Uterus (tissue), 2 donors: ENCODE data around the gene TFPI.

Source experiments
- POLR2A ChIP-seq, 2 donors: fragments of 450-650 bp; IDR thresholded peaks; one replicate each; pipeline ENCODE4 v1.6.1; 2016; ENCODE audit warnings: antibody characterized with exemption in 2 of 2, mild to moderate bottlenecking in 1 of 2, moderate library complexity in 1 of 2
- TF ChIP-seq, protein P1 (sequence below), 4 experiments: fragments of 200-600 bp in 2 of 4; fragments of 450-650 bp in 2 of 4; sonication (generic) in 2 of 4; IDR thresholded peaks; one replicate each; pipeline ENCODE4 v1.5.1; 2016 to 2019; ENCODE audit warnings: antibody characterized with exemption in 4 of 4, mild to moderate bottlenecking in 2 of 4, moderate library complexity in 1 of 4

DNA sequence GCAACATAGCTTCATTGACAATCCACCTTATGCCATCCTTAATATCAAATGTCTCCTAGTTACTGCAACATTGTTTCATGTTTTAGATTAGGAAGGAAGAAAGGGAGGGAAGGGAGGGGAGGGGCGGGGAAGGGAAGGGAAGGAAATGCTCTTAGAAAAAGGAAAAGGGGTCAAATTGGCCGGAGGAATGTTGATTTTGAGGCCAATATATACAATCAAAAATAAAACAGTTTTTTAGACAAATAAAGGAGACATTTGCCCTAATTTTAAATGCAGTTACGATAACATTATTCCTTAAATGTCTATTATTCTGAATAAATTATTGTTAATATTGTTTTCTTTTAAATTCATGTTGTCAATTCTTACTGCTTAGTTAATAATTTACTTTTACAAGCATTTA lies 72.7 kb downstream of the TFPI start:
- TF ChIP-seq, protein P1, sequence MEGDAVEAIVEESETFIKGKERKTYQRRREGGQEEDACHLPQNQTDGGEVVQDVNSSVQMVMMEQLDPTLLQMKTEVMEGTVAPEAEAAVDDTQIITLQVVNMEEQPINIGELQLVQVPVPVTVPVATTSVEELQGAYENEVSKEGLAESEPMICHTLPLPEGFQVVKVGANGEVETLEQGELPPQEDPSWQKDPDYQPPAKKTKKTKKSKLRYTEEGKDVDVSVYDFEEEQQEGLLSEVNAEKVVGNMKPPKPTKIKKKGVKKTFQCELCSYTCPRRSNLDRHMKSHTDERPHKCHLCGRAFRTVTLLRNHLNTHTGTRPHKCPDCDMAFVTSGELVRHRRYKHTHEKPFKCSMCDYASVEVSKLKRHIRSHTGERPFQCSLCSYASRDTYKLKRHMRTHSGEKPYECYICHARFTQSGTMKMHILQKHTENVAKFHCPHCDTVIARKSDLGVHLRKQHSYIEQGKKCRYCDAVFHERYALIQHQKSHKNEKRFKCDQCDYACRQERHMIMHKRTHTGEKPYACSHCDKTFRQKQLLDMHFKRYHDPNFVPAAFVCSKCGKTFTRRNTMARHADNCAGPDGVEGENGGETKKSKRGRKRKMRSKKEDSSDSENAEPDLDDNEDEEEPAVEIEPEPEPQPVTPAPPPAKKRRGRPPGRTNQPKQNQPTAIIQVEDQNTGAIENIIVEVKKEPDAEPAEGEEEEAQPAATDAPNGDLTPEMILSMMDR (IDR thresholded peaks at IDR 0.05), result no peak
- no peak for TF ChIP-seq POLR2A (IDR thresholded peaks at IDR 0.05)
